HuH-7.5 (cell line): ENCODE results near the gene CLMN.

Source experiments
- DNase-seq: peaks from one replicate; pipeline ENCODE4 v3.0.0; 2011; ENCODE audit warnings: low spot score

The CLMN gene

GRCh38 chr14:95237958-95238340 is 81.8 kb downstream of the CLMN start:
- no peak for DNase-seq

GRCh38 chr14:95237121-95237957 is 82.4 kb downstream of the CLMN start:
- DNase-seq: peak; percentile 39

- no peak for DNase-seq
These were observed 83.5 kb downstream of the CLMN start for GRCh38 chr14:95236221-95236620.

GRCh38 chr14:95235767-95236166 is 83.9 kb downstream of the CLMN start:
- no peak for DNase-seq

- DNase-seq: no peak
These were observed 84.4 kb downstream of the CLMN start for GRCh38 chr14:95235351-95235750.

GRCh38 chr14:95234426-95234825 is 85.3 kb downstream of the CLMN start:
- DNase-seq: no peak

- no peak for DNase-seq
These were observed 85.9 kb downstream of the CLMN start for GRCh38 chr14:95233702-95234241.

GRCh38 chr14:95232894-95233584 is 86.7 kb downstream of the CLMN start:
- DNase-seq: no peak

- DNase-seq: no peak
These were observed 87.6 kb downstream of the CLMN start for GRCh38 chr14:95231966-95232633.

GRCh38 chr14:95229749-95230148 is 90.0 kb downstream of the CLMN start:
- no peak for DNase-seq

GRCh38 chr14:95228240-95228639 is 91.5 kb downstream of the CLMN start:
- no peak for DNase-seq

GRCh38 chr14:95227279-95227860 is 92.3 kb downstream of the CLMN start:
- no peak for DNase-seq

- DNase-seq: no peak
These were observed 92.9 kb downstream of the CLMN start for GRCh38 chr14:95226801-95227200.

GRCh38 chr14:95225251-95225887 is 94.3 kb downstream of the CLMN start:
- no peak for DNase-seq

GRCh38 chr14:95222870-95223398 is 96.8 kb downstream of the CLMN start:
- DNase-seq: no peak

- DNase-seq: no peak
These were observed 97.5 kb downstream of the CLMN start for GRCh38 chr14:95222151-95222631.

GRCh38 chr14:95221531-95221930 is 98.2 kb downstream of the CLMN start:
- no peak for DNase-seq

GRCh38 chr14:95220663-95221231 is 99.0 kb downstream of the CLMN start:
- DNase-seq: no peak

GRCh38 chr14:95218472-95219193 is 101.1 kb downstream of the CLMN start:
- no peak for DNase-seq

- DNase-seq: no peak
These were observed 101.7 kb downstream of the CLMN start for GRCh38 chr14:95218006-95218405.
